Measurements from ENCODE around the gene MYO16.

DNA sequence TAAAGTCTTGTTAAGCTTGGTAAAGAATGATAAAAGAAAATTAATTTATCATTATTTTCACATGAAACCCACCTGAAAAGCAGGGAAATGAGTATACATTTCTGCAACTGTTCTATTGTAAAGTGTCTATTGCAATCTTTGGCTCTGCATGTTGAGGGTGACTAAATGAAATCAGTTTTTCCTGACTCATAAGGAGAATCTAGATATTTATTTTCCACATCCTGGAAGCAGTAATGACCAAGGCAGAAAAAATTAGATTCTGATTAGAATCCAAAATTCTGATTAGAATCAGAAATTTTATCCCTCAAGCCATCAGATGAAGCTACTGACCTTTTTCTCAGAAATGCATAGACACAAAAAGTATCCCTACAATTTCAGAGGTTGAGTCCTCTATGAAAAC lies 178.4 kb downstream of the MYO16 start:
- TF ChIP-seq CHD2 (IDR thresholded peaks at IDR 0.05; ENCODE audit: low read length, partially characterized antibody) (no peak), CTCF (IDR thresholded peaks at IDR 0.05) (no peak), NFE2L2 (conservative IDR thresholded peaks at IDR 0.05; ENCODE audit: low read length) (no peak), PHF8 (IDR thresholded peaks at IDR 0.05; ENCODE audit: borderline replicate concordance, low read depth) (no peak), RNF2 (IDR thresholded peaks at IDR 0.05; ENCODE audit: borderline replicate concordance, low read depth) (no peak), POLR2A (IDR thresholded peaks at IDR 0.05; ENCODE audit: low read length) (no peak)
- TF ChIP-seq, protein P1, sequence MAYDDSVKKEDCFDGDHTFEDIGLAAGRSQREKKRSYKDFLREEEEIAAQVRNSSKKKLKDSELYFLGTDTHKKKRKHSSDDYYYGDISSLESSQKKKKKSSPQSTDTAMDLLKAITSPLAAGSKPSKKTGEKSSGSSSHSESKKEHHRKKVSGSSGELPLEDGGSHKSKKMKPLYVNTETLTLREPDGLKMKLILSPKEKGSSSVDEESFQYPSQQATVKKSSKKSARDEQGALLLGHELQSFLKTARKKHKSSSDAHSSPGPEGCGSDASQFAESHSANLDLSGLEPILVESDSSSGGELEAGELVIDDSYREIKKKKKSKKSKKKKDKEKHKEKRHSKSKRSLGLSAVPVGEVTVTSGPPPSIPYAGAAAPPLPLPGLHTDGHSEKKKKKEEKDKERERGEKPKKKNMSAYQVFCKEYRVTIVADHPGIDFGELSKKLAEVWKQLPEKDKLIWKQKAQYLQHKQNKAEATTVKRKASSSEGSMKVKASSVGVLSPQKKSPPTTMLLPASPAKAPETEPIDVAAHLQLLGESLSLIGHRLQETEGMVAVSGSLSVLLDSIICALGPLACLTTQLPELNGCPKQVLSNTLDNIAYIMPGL (CRISPR knock-in tag; IDR thresholded peaks at IDR 0.05; ENCODE audit: borderline replicate concordance), result no peak
